HG03159 (cell line): Measurements from ENCODE around the gene RTF2.
A peak's percentile ranks its signal among the peaks of the same experiment; 100 is the strongest.

Experiments used
- ATAC-seq: cut with Tn5 transposase; IDR thresholded peaks from one replicate; pipeline ENCODE4 v1.9.1; 2021; ENCODE audit warnings: mild to moderate bottlenecking, moderate library complexity; ENCODE audit not compliant: unreplicated experiment

The RTF2 gene, protein sequence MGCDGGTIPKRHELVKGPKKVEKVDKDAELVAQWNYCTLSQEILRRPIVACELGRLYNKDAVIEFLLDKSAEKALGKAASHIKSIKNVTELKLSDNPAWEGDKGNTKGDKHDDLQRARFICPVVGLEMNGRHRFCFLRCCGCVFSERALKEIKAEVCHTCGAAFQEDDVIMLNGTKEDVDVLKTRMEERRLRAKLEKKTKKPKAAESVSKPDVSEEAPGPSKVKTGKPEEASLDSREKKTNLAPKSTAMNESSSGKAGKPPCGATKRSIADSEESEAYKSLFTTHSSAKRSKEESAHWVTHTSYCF

DNA sequence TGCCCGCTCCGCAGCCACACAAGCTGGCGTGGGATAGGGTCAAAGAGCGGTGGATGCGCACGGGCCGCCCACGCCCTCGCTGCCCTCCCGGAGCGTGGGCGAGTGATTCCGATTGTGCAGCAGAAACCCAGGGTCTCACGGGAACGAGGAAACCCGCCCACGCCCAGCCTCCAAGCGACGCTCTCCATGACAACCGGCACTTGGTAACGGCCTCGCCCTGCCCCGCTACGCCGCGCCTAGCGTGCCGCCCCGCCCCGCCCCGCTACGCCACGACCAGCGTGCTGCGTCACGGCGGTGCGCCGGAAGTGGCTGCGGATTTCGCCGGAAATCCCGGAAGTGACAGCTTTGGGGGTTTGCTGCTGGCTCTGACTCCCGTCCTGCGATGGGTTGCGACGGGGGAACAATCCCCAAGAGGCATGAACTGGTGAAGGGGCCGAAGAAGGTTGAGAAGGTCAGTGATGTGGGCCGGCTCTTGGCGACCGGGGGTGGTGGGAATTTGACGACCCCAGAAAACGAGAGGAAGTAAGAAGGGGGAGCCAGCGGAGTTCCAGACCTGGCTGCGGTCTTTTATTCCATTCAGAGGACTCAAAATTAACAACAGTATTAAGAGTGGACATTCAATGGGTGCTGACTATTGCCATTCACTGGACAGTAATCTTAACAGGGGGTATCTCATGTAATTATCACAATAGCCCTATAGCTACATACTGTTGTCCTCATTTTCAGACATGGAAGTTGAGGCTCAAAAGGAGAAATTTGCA is at the start of gene RTF2:
Gene RTF2 (plus strand): TSS at position 312 of the 761 bp plus-strand sequence. CDS start 71 bp downstream, at position 383.
- ATAC-seq, result peak; percentile 96

DNA sequence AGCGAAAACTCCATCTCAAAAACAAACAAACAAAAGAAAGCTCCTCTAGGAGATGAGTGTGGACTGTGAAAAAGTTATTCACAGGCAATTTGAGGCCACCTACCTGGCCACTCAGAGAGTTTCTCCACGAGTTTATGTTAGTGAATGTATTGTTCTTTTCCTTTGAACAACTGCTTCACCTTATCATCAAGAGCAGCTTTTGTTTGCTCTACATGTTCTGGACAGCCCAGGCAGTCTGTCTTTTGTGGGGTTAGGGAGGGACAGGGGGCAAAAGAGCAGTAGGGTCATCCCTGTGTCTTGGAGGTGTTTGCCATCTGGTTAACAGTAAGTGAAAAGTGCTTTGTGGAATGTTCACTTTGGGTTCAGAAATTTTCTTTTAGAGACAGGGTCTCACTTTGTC is 48.4 kb upstream of the RTF2 start:
- no peak for ATAC-seq

DNA sequence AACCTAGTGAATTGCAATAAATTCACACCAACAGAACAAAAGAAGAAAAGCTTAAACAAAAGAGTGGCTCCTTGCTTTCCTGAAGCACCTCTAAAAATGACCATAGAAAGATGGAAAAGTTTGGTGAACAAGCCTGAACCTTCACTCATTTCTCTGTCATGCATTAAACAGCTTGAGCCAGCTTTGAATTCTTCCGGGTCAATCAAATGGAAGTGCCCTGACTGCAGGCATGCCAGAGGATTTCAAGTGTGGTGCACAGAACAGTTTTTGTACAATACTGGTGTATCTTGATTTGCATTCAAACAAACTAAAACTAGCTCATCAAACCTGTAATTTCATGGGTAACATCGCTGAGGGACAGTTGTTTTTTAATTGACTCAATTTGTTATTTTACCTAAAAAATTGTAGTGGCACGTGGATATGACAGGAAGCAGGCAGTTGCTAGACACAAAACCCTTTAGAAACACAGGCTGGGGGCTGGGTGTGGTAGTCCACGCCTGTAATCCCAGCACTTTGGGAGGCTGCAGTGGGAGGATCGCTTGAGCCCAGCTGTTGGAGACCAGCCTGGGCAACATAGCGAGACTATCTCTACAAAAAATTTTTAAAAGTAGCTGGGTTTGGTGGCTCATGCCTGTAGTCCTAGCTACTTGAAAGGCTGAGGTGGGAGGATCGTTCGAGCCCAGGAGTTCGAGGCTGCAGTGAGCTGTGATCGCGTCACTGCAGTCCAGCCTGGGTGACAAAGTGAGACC is 47.3 kb upstream of the RTF2 start:
- no peak for ATAC-seq

DNA sequence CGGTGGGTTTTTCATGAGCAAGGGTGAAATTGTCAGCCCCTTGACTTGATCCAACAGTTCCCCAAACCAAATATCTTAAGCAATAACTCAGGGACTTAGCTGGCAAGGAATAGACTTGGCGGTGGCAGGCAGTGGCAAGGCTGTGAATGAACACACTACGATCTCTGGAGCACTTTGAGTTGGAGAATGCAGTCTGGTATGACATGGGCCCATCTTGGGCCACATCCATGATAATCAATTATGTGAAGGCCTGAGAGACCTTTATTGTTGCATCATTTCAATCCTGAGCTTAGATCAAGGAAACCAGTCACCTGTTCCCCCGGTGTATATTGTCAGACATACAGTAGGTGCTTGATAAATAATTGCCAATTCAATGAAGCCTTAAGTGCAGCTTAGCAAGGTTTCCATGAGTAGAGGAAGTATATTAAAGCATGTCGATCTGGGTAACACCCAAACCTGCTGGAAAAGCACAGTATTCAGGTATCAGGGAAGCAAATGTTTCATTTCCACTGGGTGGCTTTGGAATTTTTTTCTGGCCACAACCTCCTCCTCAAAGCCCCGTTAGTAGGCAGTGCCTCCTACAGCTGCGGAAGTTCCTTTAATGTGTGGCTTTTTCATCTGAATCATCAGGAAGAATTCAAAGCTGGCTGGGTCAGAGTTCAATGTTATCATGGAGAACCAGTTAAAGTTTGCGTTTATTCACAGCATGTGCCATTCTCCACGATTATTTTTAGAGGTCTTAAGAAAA is 46.2 kb upstream of the RTF2 start:
- ATAC-seq, result no peak

DNA sequence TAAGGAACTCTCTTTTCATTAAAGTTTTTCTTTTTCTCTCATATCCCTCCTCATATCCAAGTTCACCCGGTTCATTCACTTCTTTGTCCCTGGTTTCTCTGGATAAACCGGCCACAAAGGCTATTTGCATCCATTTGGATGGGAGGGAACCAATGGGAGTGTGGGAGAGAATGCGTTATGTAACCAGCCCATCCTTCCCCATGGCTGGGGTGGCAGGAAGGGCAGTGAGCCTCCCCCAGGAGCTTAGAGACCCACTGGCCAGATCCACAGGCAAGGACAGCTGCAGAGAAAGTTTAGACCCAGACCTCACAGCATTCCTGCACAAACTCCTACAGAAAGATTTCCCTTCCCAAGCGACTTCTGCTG is 45.6 kb upstream of the RTF2 start:
- no peak for ATAC-seq

DNA sequence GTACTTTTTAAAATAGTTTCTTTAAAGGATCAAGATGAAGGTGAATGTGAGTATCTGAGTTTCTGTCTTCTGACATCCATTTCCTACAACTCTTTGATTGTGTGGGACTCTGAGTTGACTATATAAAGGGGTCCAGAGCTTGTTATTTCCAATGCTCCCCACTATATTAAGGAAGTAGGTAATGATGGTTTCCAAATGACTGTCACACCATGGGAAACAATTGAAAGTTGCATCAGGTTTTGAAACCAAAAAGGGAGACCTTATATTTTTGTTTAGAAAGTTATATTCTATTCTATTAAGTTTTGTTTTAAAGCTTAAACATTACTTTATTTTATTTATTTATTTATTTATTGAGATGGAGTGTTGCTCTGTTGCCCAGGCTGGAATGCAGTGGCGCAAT is 45.2 kb upstream of the RTF2 start:
- ATAC-seq, result no peak

DNA sequence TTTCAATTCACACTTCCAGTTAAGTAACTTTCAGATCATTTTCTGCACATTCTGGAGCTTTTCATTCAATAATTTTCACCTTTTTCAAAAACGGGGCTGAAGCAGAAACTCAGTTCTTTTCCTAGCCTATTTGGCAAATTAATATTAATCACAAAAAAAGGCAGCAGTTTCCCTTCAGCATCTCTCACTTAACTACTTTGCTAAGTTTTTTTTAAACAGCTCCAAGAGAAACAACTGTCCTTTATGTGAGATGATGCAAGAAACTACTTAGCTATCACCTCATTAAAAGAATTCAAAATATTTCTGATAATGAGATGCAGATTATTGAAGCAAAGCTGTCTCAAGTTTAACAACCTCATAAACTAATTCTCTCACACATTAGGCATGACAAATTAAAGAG is 44.5 kb upstream of the RTF2 start:
- no peak for ATAC-seq

DNA sequence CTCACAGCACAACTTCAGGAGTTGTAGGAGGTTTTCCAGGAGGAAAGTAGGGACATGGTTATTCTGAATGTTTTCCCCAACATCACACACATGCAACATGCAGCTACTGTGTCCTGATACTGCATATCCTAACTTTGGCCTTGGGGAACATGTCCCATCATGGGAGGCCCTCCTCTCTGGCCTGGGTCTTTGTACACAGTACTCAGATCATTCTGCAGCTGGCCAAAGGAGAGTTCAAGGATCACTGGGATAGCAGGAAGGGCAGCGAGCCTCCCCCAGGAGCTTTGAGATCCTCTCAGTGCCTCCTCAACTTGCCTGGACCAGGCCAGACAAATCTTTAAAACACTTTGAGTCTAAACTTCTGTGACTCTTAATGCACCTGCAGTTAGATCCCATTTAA is 43.5 kb upstream of the RTF2 start:
- no peak for ATAC-seq

DNA sequence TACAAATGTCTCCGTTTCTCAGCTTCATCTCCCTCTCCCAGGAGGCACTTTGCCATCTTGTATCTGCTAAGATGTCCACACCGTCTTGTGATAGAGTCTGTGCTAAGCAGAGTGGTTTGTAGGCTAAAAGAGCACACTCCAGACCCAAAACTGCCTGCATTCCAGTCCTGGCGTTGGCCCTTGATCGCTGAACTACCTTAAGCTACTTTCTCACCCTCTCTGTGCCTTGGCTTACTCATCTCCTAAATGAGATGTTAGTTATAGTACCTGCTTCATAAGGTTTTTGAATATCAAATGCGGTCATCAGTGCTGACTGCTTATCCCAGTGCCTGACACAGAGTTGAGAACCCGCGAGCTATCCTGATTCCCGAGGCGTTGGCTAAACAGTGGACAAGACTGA is 42.4 kb upstream of the RTF2 start:
- ATAC-seq, result no peak

DNA sequence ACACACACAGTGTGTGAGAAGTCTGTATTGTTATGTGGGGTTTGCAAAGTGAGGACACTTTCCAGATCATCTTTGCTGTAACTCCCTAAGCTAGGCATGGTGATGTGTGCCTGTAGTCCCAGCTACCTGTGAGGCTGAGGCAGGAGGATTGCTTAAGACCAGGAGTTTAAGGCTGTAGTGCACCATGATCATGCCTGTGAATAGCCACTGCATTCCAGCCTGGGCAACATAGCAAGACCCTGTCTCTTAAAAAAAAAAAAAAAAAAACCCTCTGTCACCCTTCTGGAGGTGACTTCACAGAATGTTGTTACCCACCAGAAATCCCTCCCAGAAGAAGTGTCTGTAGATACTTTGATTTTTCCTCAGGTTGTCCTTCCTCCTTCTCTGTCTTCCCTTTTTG is 41.5 kb upstream of the RTF2 start:
- ATAC-seq, result no peak

DNA sequence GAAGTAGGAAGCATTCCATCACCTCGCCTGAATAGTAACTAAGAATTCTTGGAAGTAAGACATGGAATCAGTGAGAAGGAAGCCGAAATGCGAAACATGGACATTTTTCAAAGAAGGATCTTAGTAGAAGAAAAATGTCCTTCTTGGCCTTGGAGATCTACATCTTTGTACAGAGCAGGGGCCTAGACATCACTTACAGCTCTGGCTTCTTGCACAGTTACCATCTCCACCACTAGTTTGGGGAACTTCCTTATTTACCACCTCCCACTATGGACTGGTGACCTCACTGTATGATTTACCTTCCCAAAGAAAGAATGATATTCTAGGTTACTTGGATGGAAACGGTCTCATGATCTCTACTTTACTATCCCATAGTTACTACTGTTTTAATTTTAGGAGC is 40.6 kb upstream of the RTF2 start:
- no peak for ATAC-seq

DNA sequence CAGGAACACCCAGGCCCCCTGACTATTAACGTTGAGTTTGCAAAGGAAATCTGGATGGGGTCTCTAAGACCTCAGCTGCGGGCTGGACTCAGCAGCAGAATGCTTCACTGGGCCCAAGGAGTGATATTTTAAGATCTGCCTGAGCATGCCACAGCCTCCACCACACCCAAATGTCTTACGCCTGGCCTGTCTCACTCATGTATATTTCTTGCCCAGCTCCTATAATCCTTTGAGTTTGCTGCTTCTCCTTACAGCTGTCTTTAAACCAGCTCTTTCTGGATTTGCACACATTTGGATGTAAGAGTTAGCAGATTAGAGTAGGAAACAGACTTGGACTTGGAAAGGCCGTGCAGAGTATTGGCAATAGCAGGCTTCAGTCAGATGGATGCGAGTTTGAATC is 40.0 kb upstream of the RTF2 start:
- no peak for ATAC-seq

DNA sequence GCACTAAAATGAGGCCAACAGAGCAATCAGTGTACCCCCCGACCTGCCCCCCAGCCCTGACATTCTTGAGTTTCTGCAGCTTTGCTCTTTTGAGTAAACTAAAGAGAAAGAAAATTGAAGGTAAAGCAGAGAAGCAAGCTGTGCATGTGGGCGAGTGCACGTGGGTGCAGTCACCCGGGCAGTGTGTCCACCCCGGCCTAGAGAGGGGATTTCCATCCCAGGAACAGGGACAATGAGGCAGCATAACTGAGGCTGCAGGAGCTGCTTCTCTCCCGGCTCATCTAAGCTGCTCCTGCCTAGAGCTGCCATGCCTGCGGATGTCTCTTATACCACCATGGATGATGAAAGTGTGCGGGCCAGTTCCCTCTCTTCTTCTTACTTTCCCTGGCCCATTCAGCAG is 39.5 kb upstream of the RTF2 start:
- no peak for ATAC-seq

DNA sequence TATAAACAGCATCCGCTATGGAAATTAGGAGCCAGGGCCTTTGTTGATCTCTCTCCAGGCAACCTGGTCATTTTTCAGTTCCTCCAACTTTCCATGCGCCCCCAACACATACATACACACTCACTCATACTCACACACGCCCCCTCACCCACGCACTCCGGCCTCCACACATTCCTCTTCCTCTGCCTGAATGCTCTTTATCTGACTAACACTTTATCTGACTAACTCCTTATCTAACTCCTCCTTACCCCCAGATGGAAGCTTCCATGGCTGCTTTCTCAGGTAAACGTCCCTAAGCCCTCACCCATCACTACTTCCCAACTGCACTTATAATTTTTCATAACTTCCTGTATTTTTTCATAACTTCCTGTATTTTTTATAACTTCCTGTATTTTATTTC is 38.9 kb upstream of the RTF2 start:
- ATAC-seq, result no peak

DNA sequence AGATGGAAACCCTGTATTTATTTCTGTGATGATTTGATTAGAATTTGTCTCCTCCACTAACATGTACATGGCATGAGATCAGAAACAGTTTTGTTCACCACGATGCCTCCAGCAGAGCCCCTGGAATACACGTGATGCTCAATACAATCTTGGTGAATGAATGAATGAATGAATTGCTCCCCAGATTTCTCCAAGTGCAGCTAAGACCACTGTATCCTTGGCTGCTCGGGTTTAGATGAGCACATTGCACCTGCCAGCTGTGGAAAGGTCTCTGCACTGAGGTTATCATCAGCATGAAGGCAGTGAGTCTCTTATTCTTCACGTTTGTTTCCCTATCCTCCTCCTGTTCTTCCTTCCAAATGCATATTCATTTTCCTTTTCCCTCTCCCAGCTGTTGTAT is 38.5 kb upstream of the RTF2 start:
- no peak for ATAC-seq

DNA sequence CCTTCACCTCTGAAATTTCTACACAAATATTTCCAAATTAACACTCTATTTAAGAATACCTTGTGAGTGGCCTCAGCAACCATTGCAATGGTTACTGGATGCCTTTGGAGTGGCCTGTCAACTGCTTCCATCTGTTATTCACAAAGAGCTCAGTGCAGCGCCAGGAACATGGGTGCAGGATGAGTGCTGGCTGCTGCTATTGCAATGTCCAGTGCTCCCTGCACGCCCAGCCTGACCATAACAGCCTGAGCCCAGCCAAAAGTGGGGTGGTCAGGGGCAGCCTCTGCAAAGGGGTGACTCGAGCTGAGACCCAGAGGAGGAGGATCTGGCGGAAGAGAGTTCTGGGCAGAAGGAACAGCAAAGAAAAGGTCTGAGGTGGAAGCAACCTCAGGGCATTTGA is 38.0 kb upstream of the RTF2 start:
- ATAC-seq, result no peak

DNA sequence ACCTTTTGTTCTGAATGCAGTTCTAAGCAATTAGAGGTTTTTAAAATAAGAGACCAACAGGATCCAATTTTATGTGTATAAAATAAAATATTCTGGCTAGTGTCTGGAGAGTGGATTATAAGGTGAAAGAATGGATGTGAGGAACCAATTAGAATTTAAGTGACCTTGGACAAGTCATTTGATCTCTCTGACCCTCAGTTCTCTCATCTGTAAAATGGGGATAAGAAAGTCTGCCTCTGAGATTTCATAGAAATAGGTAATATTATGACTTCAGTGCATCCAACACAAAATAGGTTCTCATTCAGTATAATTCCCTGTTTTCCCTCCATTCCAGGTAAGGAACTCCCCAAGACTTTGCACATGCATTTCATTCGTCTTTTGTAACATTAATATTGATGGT is 37.5 kb upstream of the RTF2 start:
- ATAC-seq, result no peak

DNA sequence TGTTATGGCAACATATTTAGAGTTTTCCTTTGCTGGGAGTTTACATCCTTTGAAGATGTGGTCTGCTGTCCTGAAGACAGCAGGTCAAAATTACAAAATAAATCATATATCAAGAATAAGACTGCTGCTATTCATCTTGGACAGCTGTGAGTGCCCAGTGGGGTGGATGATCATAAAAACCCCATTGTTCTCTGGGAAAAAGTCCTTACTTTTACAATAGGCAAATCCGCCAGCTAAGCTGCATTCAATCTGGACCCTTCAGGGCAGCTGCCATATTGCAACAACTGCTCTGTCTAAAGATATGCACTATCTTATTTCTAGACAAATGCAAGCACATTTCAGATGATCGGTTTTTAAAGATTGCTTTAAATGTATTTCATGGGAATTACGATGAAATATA is 37.0 kb upstream of the RTF2 start:
- ATAC-seq, result no peak

DNA sequence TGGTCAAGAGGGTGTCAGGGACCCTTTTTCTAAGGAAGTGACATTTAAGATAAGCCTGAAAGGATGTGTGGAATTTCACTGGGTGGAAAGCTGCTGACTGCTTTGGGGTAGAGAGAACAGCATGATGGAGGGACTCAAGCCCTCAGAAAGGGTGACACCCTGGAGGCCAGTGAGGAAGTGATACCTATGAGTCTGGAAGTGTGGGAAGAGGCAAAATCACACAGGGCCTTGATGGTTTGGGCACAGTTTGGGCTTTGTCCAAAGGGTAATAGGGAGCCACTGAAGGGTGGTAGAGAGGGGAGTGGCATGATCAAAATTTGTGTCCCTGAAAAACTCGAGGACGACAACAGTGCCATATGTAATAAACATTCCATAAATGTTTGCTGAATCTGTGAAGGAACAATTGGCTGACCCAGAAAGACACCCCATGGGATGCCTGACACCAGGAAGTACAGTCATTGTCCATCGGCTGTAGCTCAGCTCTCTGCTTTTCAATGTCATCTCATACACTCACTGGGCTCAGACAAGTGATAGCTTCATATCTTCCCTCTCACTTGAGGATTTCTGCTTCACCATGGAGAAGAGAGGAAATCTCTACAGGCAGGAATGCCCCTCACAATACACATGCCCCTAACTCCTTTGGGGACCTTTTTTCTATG is 35.1 kb upstream of the RTF2 start:
- no peak for ATAC-seq

DNA sequence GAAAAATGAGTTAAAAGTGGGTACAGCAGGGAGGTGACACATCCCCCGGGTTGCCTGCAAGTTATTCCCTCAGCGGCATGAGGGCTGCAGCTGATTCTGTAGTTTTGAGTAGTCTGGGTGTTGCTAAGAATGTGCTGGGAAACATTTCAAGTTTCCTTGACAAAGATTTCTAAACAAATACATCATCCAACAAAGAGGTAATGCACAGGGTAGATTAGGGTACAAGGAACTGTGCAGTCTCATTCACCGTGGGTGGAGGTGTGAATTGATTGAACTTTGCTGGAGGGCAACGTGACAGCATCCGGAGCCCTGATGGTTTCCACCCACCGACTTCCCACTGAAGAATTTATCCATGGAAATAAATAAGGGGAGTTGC is 34.6 kb upstream of the RTF2 start:
- no peak for ATAC-seq
